PC-9 (cell line): ENCODE results near the gene PGM2. TPM values are rescaled to one million over a fixed set of nuclear protein-coding genes. Genes with fewer than 3 reads are reported as not detected.
"Not testable (repeated sequence)": the region's sequence is repeated elsewhere in the genome, so short reads cannot be mapped to it uniquely, and the experiment has no call there.

Experiments used
- BruUV-seq: library from RNA; stranded (reverse); fragments of 400-500 nt; replicated peaks from 2 replicates; lab custom pipeline; 2021; lab: Mats Ljungman, UMichigan
- CTCF ChIA-PET: fragments of 300-600 bp; sonication (Branson Sonifier 250); formaldehyde crosslinking; loops from one replicate; lab custom pipeline; 2022; ENCODE audit warnings: antibody characterized with exemption; lab: Charles Lee
- POLR2A ChIA-PET: fragments of 300-600 bp; sonication (Branson Sonifier 250); formaldehyde crosslinking; loops from one replicate; lab custom pipeline; 2022; ENCODE audit warnings: antibody characterized with exemption; ENCODE audit not compliant: unreplicated experiment; lab: Charles Lee
- DNase-seq, 2 experiments: peaks; one replicate each; pipeline versions ENCODE4 v3.0.0 to v3.0.0-alpha.2; 2015 to 2022; ENCODE audit warnings: mixed read lengths in 1 of 2
- H2AFZ ChIP-seq: fragments of 200-600 bp; sonication (generic); 2 replicates; pipeline ENCODE4 v1.8.1; 2017; ENCODE audit warnings: antibody characterized with exemption
- H3F3A ChIP-seq: fragments of 200-600 bp; sonication (generic); 2 replicates; pipeline ENCODE4 v1.8.1; 2017; ENCODE audit warnings: antibody characterized with exemption, mild to moderate bottlenecking, low read depth; ENCODE audit not compliant: insufficient read depth
- H3K27ac ChIP-seq: fragments of 200-600 bp; sonication (generic); 2 replicates; pipeline ENCODE4 v1.6.1; 2016; ENCODE audit warnings: mixed run types
- H3K27me3 ChIP-seq: fragments of 200-600 bp; sonication (generic); 2 replicates; pipeline ENCODE4 v1.6.1; 2016; ENCODE audit warnings: low read depth, mixed run types; ENCODE audit not compliant: insufficient read depth
- H3K36me3 ChIP-seq: fragments of 200-600 bp; sonication (generic); 2 replicates; pipeline ENCODE4 v1.6.1; 2016; ENCODE audit warnings: low read depth, mixed run types
- H3K4me1 ChIP-seq: fragments of 200-600 bp; sonication (generic); replicated peaks from 2 replicates; pipeline ENCODE4 v1.6.1; 2016; ENCODE audit warnings: mixed run types; ENCODE audit not compliant: insufficient read depth
- H3K4me2 ChIP-seq: fragments of 200-600 bp; sonication (generic); 2 replicates; pipeline ENCODE4 v1.6.1; 2017; ENCODE audit warnings: mixed run types
- H3K4me3 ChIP-seq: fragments of 200-600 bp; sonication (generic); 2 replicates; pipeline ENCODE4 v1.6.1; 2016; ENCODE audit warnings: mixed run types
- H3K79me2 ChIP-seq: fragments of 200-600 bp; sonication (generic); 2 replicates; pipeline ENCODE4 v1.6.1; 2017; ENCODE audit warnings: low read depth, mixed run types
- H3K9me2 ChIP-seq: fragments of 200-600 bp; sonication (generic); 2 replicates; pipeline ENCODE4 v1.8.1; 2017; ENCODE audit warnings: mild to moderate bottlenecking; ENCODE audit not compliant: insufficient read depth
- H3K9me3 ChIP-seq: fragments of 200-600 bp; sonication (generic); 2 replicates; pipeline ENCODE4 v1.8.1; 2016; ENCODE audit warnings: low read depth; ENCODE audit not compliant: insufficient read depth
- H4K20me1 ChIP-seq: fragments of 200-600 bp; sonication (generic); 2 replicates; pipeline ENCODE4 v1.8.1; 2017; ENCODE audit not compliant: insufficient read depth
- EZH2 ChIP-seq: fragments of 200-600 bp; sonication (generic); IDR thresholded peaks from 2 replicates; pipeline ENCODE4 v1.8.0; 2017; ENCODE audit warnings: antibody characterized with exemption, low read depth
- intact Hi-C: fragments of 100-400 bp; cut with micrococcal nuclease; formaldehyde crosslinking; loops from one replicate; pipeline ENCODE4 v1.10.0; 2022; ENCODE audit not compliant: unreplicated experiment
- total RNA-seq: library from RNA; stranded (reverse); gene quantifications from 2 replicates; pipeline ENCODE4 v1.2.3, GENCODE V29; 2021
- TF ChIP-seq, protein P1 (sequence below): fragments of 200-600 bp; sonication (generic); conservative IDR thresholded peaks from 2 replicates; pipeline ENCODE4 v1.6.1; 2017; ENCODE audit warnings: mixed run types, antibody characterized with exemption, mild to moderate bottlenecking, moderate library complexity

The PGM2 gene
- total RNA-seq, 1 experiment from 2014 or later = 32.5 TPM

DNA sequence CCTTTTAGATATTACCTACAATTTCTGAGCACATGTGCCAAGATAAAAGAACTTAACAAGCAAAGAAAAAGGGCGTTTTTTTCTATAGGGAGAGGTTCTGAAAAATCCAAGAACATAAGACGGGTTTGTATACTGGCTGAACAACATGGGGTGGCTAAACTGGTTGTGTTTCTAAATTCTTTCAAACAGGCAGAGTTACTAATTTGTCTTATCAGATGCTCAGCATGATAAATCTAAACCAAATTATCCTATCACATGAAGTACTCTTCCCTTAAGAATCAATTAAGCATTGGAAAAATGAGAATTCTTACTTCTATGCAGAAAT is 45.4 kb upstream of the PGM2 start:
- intact Hi-C loops = no loop called here
- no peak overlapping the region for H3K4me3 ChIP-seq
- no peaks in the 10 kb centered on the region for H3K9me3 ChIP-seq
- H4K20me1 ChIP-seq = no peaks in the 10 kb centered on the region
- ChIA-PET POLR2A (no interaction called here), CTCF (no interaction called here)
- no peak for DNase-seq
- no peak for TF ChIP-seq EZH2
- TF ChIP-seq, protein P1, sequence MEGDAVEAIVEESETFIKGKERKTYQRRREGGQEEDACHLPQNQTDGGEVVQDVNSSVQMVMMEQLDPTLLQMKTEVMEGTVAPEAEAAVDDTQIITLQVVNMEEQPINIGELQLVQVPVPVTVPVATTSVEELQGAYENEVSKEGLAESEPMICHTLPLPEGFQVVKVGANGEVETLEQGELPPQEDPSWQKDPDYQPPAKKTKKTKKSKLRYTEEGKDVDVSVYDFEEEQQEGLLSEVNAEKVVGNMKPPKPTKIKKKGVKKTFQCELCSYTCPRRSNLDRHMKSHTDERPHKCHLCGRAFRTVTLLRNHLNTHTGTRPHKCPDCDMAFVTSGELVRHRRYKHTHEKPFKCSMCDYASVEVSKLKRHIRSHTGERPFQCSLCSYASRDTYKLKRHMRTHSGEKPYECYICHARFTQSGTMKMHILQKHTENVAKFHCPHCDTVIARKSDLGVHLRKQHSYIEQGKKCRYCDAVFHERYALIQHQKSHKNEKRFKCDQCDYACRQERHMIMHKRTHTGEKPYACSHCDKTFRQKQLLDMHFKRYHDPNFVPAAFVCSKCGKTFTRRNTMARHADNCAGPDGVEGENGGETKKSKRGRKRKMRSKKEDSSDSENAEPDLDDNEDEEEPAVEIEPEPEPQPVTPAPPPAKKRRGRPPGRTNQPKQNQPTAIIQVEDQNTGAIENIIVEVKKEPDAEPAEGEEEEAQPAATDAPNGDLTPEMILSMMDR = no peak
- no peaks in the 10 kb centered on the region for H3F3A ChIP-seq
- H2AFZ ChIP-seq = no peak overlapping the region
- no peak overlapping the region for H3K27ac ChIP-seq
- H3K9me2 ChIP-seq = no peaks in the 10 kb centered on the region
- H3K27me3 ChIP-seq = no peaks in the 10 kb centered on the region
- no peaks in the 10 kb centered on the region for H3K36me3 ChIP-seq
- BruUV-seq = no TSS peak
- H3K4me1 ChIP-seq = no peaks in the 10 kb centered on the region
- no peak overlapping the region for H3K4me2 ChIP-seq
- H3K79me2 ChIP-seq = no peaks in the 10 kb centered on the region

DNA sequence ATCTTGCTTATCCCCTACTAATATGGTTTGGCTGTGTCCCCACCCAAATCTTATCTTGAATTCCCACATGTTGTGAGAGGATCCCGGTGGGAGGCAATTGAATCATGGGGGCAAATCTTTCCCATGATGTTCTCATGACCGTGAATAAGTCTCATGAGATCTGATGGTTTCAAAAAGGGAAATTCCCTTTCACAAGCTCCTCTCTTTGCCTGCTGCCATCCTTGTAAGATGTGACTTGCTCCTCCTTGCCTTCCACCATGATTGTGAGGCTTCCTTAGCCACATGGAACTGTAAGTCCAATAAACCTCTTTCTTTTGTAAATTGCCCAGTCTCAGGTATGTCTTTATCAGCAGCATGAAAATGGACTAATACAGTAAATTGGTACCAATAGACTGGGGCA is 40.2 kb upstream of the PGM2 start:
- H3K36me3 ChIP-seq, H4K20me1 ChIP-seq, H3K4me2 ChIP-seq, CTCF ChIA-PET, H3F3A ChIP-seq, H3K79me2 ChIP-seq, intact Hi-C loops, H3K4me1 ChIP-seq, H3K27me3 ChIP-seq, DNase-seq, H3K9me2 ChIP-seq, H3K4me3 ChIP-seq, POLR2A ChIA-PET, BruUV-seq, H3K9me3 ChIP-seq, H2AFZ ChIP-seq, H3K27ac ChIP-seq: not testable (repeated sequence)

DNA sequence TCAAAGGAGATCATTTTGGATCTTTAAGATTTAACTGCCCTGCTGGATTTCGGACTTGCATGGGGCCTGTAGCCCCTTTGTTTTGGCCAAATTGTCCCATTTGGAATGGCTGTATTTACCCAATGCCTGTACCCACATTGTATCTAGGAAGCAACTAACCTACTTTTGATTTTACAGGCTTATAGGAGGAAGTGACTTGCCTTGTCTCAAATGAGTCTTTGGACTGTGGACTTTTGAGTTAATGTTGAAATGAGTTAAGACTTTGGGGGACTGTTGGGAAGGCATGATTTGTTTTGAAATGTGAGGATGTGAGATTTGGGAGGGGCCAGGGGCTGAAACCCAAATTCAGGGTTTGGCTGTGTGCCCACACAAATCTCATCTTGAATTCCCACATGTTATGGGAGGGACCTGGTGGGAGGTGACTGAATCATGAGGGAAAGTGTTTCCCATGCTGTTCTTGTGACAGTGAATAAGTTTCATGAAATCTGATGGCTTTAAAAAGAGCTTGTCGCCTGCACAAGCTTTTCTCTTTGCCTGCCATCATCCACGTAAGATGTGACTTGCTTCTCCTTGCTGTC is 38.5 kb upstream of the PGM2 start:
- H3K9me3 ChIP-seq, DNase-seq, H3K9me2 ChIP-seq, H3K36me3 ChIP-seq, H3K4me3 ChIP-seq, H3K27ac ChIP-seq, H3K27me3 ChIP-seq, intact Hi-C loops, H2AFZ ChIP-seq, H3K4me1 ChIP-seq, BruUV-seq, CTCF ChIA-PET, H3K4me2 ChIP-seq, H4K20me1 ChIP-seq, H3K79me2 ChIP-seq, H3F3A ChIP-seq, POLR2A ChIA-PET: not testable (repeated sequence)

DNA sequence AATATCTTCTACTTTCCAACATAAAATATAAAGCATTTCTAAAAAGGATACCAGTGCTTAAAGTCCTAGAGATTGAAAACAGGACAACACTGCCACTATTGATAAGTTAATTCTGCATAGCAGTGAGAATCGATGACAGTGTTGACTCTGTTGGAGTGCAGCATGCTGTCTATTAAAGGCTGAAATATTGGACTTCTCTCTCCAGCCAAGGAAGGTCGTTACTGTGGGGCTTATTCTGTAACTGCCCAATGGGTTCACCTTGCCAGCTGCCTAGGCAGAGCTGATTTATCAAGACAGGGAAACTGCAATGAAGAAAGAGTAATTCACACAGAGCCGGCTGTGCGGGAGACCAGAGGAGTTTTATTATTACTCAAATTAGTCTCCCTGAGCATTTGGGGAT is 37.7 kb upstream of the PGM2 start:
- no peaks in the 10 kb centered on the region for H3K79me2 ChIP-seq
- H4K20me1 ChIP-seq = no peaks in the 10 kb centered on the region
- H3K4me1 ChIP-seq = no peaks in the 10 kb centered on the region
- CTCF ChIA-PET = no interaction called here
- H3K36me3 ChIP-seq = no peaks in the 10 kb centered on the region
- no peaks in the 10 kb centered on the region for H3K9me3 ChIP-seq
- intact Hi-C loops = no loop called here
- no TSS peak for BruUV-seq
- DNase-seq = no peak
- no peak overlapping the region for H2AFZ ChIP-seq
- no peaks in the 10 kb centered on the region for H3F3A ChIP-seq
- H3K27ac ChIP-seq = no peak overlapping the region
- TF ChIP-seq EZH2 = no peak
- TF ChIP-seq, protein P1 = no peak
- H3K9me2 ChIP-seq = no peaks in the 10 kb centered on the region
- H3K4me2 ChIP-seq = no peak overlapping the region
- H3K27me3 ChIP-seq = 0 out of 2 replicates have a peak, but pooled peaks cover 4% of the 10 kb centered on the region
- H3K4me3 ChIP-seq = no peak overlapping the region
- POLR2A ChIA-PET = interaction anchor here (0.7 kb wide), 1 partner anchor 122 kb away, joined by 6 read pairs; no protein-coding TSS in a partner anchor
